HG03378 (cell line): ENCODE data around the gene USP1.
A peak's percentile ranks its signal among the peaks of the same experiment; 100 is the strongest.

Source experiments
- ATAC-seq: cut with Tn5 transposase; IDR thresholded peaks from one replicate; pipeline ENCODE4 v1.9.1; 2021; ENCODE audit warnings: mild to moderate bottlenecking, moderate library complexity; ENCODE audit not compliant: unreplicated experiment

Gene USP1

DNA sequence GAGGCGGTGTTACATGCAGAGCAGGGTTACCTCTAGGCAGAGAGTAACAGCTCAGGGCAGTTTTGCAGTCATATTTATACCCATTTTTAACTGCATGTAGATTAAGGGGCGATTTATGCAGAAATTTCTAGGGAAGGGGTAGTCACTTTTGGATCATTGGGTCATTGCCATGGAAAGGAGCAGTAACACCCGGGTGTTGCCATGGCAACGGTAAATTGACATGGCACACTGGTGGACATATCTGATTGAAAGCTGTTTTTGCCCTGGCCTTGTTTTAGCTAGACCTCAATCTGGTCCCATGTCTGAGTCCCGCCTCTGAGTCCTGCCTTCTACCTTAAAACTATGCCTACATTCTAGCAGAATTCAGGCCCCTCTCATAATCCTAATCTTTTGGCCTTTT is 11.8 kb upstream of the USP1 start:
- no peak for ATAC-seq

- ATAC-seq, result no peak
Observed at GRCh38 chr1:62426237-62426636, 10.6 kb upstream of the USP1 start.

- ATAC-seq, result no peak
Observed at GRCh38 chr1:62426794-62427193, 10.1 kb upstream of the USP1 start.

GRCh38 chr1:62428351-62428750 is 8.5 kb upstream of the USP1 start:
- no peak for ATAC-seq

DNA sequence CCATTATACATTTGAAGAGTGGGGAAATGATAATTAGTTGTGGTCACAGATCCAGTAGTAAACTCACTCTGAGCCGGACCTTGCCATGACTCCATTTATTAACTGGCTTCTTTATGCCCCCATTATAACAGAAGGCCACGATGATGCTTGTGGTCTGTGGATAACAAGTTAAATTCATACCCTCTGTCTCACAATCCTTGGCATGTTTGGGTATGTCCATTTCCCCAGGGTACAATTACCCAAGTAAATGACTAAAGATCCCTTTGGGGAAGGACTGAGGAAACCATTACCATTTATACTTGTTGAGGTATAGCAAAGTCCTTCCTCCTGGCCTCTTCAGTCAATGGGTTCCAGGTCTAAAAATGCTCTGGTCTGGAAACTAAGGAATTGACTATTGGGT is 7.3 kb upstream of the USP1 start:
- no peak for ATAC-seq

GRCh38 chr1:62433861-62434617 is 2.8 kb upstream of the USP1 start:
- no peak for ATAC-seq

DNA sequence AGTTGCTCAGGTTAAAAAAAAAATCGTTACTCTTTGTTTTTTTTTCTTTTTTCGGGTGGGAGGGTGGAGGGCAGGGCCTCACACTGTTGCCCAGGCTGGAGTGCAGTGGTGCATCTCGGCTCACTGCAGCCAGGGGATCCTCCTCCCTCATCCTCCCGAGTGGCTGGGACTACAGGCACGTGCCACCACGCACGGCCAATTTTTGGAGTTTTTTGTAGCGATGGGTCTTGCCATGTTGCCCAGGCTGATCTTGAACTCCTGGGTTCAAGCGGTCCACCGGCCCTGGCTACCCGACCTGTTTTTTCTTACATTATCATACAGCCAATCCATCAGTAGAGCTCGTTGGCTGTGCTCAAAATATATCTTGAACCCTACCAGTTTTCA is 2.2 kb upstream of the USP1 start:
- ATAC-seq, result no peak

GRCh38 chr1:62435231-62436038 is 1.4 kb upstream of the USP1 start:
- ATAC-seq, result no peak

DNA sequence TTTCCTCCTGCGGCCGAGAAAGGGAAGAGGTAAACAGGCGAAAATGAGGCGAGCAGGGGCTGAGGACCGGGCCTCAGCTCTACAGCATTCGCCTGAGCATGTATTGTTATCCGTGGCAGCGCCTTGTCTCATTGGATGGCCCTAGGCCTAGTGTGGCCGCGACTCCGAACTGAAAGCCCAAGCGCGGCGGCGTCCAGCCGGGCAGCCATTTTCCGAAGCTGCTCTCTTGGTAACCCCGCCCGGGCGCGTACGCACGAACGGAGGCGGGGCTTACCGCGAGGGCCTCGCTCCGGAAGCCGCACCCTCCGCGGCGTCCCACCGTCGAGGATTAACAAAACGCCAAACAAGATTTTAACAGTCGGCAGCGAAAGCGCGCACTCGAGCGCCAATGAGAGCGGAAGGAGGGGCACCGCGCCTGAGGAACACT is 797 bp upstream of the USP1 start:
- ATAC-seq, result no peak

DNA sequence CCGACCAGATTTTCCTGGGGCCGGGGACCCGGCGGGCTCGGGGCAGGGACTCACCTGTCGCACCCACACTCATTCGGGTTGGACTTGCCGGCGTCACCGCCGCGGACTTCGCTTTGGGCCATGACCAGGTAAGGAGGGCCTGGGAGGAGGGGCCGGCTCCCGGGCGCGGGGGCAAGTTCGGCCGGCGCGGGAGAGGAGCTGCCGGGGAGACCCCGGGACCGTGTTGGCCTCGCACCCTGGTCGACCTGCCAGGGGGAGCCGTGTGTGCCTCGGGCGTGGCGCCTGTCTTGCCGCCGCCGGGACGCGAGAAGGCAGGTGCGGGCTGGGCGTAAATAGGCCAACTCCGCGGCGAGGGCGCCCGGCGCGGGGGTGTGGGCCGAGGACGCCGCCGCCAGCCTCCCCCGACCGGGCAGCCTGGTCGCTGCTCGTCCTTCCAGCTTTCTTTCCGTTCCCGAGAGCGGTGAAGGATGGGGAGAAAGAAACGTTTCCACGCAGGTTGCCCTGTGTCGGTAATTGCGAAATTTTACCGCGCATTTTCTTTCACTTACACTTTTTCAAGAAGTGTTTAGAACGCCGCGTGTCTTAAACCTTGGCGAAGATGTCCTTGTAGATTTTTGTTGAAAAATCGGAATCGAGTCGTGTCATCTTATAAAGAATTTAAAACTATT is 558 bp downstream of the USP1 start:
- ATAC-seq, result no peak

DNA sequence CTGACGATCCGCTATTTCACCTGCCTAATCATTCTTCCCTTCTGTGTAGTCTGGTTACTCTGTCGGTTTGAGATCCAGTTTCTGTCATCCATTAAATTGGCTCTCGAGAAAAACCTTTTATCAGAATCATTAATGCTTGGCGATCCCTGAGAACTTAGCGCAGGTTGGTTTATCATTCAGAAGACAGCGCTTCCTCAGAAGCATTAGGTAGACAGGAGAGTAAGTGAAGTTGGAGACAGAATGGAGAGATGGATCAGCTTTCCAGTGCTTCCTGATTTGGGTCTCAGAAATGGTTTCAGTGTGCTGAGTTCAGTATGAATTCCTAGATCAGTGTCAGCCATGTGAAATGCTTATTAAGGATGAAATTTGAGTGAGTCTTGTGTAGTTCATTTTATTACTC is 1.3 kb downstream of the USP1 start:
- no peak for ATAC-seq

- peak; percentile 42 for ATAC-seq
Observed at GRCh38 chr1:62439652-62440371, 3.0 kb downstream of the USP1 start.

- no peak for ATAC-seq
Observed at GRCh38 chr1:62444701-62445100, 7.9 kb downstream of the USP1 start.

DNA sequence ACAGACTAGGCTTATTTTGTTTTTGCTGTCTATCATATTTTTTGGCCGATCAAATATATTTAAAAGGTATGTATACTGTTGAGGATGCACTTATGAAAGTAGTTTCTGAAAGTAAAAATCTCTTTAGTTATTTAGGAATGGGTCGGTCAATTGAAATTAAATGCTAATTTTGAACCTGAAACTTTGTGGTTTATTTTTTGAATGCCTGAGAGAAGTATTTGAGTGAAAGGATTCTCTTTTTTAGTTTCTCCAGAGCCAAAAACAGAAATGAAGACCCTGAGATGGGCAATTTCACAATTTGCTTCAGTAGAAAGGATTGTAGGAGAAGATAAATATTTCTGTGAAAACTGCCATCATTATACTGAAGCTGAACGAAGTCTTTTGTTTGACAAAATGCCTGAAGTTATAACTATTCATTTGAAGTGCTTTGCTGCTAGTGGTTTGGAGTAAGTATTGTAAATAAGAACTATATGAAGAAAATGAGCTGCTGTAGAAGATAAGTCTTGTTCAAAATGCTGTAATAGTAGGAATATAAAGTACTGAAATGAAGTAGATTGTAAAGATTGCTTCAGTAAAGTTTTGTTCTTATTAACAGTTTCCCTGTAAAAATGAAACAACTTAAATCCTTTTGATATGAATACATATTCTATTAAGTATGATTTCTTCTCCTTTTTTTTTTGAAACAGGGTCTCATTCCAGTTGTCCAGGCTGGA is 11.5 kb downstream of the USP1 start:
- ATAC-seq, result no peak

DNA sequence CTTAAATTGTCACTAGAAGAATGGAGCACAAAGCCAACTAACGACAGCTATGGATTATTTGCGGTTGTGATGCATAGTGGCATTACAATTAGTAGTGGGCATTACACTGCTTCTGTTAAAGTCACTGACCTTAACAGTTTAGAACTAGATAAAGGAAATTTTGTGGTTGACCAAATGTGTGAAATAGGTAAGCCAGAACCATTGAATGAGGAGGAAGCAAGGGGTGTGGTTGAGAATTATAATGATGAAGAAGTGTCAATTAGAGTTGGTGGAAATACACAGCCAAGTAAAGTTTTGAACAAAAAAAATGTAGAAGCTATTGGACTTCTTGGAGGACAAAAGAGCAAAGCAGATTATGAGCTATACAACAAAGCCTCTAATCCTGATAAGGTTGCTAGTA is 13.5 kb downstream of the USP1 start:
- no peak for ATAC-seq

- ATAC-seq, result no peak
Observed at GRCh38 chr1:62452951-62453350, 16.1 kb downstream of the USP1 start.

DNA sequence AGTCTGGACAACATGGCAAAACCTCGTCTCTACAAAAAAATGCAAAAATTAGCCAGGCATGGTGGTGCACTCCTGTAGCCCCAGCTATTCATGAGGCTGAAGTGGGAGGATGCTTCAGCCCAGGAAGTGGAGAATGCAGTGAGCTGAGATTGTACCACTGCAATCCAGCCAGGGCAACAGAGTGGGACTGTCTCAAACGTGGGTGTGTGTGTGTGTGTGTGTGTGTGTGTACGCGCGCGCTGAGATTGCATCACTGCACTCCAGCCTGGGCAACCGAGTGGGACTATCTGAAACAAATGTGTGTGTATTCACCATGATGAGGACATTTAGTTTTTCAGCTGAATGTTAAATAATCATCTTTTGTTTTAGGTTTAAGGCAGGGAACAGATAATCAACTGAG is 21.1 kb downstream of the USP1 start:
- ATAC-seq, result no peak

DNA sequence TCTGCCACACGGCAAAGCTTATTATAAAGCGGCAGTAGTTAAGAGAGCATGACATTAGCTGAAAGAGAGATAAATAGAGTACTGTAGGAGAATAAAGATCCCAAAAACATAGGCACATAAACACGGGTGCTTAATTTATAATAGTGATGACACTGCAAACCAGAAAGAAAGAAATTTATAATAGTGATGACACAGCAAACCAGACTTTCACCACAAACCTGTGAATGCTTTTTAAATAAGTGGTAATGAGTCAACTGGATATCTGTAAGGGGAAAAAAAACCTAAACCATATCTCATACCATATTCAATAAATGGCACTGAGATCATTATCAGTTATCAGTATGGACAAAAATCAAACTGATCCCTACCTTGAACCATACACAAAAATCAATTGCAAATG is 25.5 kb downstream of the USP1 start:
- ATAC-seq, result no peak

DNA sequence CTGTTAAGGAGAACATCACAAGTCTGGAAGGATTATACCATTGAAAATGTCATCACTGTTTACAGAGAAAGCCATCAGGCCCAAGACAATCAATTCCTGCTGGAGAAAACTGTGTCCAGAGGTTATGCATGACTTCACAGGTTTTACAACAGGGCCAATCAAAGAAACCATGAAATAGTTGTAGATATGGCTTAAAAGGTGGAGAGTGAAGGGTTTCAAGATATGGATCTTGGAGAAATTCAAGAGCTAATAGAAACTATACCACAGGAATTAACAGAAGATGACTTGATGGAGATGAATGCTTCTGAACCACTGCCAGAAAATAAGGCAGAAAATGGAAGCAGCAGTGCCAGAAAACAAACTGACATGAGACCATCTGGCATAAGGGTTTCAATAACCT is 30.2 kb downstream of the USP1 start:
- ATAC-seq, result no peak

- no peak for ATAC-seq
Observed at GRCh38 chr1:62476525-62477219, 39.8 kb downstream of the USP1 start.
